ENCODE measurements around the gene PTDSS2. TPM values are rescaled to one million over a fixed set of nuclear protein-coding genes. Genes with fewer than 3 reads are reported as not detected.

PTDSS2 gene
- total and polyA plus RNA-seq, 8 donors, result 11.6 to 264 (median 25.1) TPM

DNA sequence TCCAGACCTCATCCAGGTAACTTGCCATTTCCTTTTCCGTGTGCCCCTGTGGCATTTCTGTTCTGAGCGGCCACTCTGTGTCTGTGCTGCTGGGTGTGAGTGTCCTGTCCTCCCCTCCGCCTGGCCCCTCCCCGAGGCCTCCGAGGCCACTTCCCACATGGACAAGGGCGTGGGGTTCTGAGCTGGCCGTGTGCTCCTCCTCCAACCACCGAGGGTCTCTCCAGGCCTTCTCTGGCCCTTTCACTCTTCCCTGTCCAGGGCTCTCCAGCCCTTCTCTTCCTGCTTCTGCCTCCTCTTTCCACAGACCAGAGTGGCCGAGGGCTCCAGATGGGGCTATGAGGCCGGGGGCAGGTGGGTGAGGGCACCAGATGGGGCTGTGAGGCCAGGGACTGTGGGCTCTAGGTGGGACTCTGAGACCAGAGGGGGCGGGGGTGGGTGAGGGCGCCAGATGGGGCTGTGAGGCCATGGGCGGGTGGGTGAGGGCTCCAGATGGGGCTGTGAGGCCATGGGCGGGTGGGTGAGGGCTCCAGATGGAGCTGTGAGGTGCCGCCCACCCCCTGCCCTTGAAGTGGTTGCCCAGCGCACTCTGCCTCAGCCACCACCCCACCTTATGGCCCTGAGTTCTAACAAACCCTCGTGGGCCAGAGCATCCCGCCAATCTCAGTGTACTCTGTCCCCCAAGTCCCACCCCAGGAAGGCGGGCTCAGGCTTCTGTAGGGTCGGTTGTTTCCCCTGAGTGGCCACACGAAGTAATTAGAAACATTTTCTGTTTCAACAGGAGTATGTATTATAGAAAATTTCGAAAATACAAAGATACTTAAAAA lies 24.1 kb downstream of the PTDSS2 start:
- H3K4me3 ChIP-seq, result no peak overlapping the region
- intact Hi-C loops (cut with DNase I; ENCODE audit: low total_unique reads), result no loop called here
- peaks cover 0 to 4% (median 2%) of the 10 kb centered on the region in 4 donors for H3K36me3 ChIP-seq
- 89 to 94% (median 90%) methylated on average over 17 to 22 of the region's 22 CpGs for WGBS, 5 donors
- no peak for TF ChIP-seq EP300 (IDR thresholded peaks at IDR 0.05)
- TF ChIP-seq POLR2A (IDR thresholded peaks at IDR 0.05), result no peak
- no peak for TF ChIP-seq POLR2AphosphoS5 (IDR thresholded peaks at IDR 0.05)
- TF ChIP-seq, protein P1, sequence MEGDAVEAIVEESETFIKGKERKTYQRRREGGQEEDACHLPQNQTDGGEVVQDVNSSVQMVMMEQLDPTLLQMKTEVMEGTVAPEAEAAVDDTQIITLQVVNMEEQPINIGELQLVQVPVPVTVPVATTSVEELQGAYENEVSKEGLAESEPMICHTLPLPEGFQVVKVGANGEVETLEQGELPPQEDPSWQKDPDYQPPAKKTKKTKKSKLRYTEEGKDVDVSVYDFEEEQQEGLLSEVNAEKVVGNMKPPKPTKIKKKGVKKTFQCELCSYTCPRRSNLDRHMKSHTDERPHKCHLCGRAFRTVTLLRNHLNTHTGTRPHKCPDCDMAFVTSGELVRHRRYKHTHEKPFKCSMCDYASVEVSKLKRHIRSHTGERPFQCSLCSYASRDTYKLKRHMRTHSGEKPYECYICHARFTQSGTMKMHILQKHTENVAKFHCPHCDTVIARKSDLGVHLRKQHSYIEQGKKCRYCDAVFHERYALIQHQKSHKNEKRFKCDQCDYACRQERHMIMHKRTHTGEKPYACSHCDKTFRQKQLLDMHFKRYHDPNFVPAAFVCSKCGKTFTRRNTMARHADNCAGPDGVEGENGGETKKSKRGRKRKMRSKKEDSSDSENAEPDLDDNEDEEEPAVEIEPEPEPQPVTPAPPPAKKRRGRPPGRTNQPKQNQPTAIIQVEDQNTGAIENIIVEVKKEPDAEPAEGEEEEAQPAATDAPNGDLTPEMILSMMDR (IDR thresholded peaks at IDR 0.05), result no peak
- no peaks in the 10 kb centered on the region for H3K9me3 ChIP-seq
- no peak for DNase-seq
- H3K27ac ChIP-seq, result no peak overlapping the region
- no peaks in the 10 kb centered on the region for H3K27me3 ChIP-seq
- peaks cover 13 to 18% (median 14%) of the 10 kb centered on the region in 4 donors for H3K4me1 ChIP-seq

GRCh38 chr11:474914-475506 lies 24.9 kb downstream of the PTDSS2 start:
- H3K27ac ChIP-seq, result no peak overlapping the region
- no peaks in the 10 kb centered on the region for H3K27me3 ChIP-seq
- no peak for DNase-seq
- H3K36me3 ChIP-seq, result peaks cover 0 to 12% (median 8%) of the 10 kb centered on the region in 4 donors
- peaks cover 6 to 10% (median 7%) of the 10 kb centered on the region in 4 donors for H3K4me1 ChIP-seq
- no peak overlapping the region for H3K4me3 ChIP-seq
- TF ChIP-seq EP300 (IDR thresholded peaks at IDR 0.05) (no peak), POLR2A (IDR thresholded peaks at IDR 0.05) (no peak), POLR2AphosphoS5 (IDR thresholded peaks at IDR 0.05) (no peak)
- TF ChIP-seq, protein P1 (IDR thresholded peaks at IDR 0.05), result no peak
- no peaks in the 10 kb centered on the region for H3K9me3 ChIP-seq
- WGBS, 5 donors, result 91 to 98% (median 96%) methylated on average over 48 of the region's 48 CpGs
- intact Hi-C loops (cut with DNase I; ENCODE audit: low total_unique reads), result no loop called here

GRCh38 chr11:475941-476340 lies 25.9 kb downstream of the PTDSS2 start:
- intact Hi-C loops (cut with DNase I; ENCODE audit: low total_unique reads), result no loop called here
- Histone ChIP-seq H3K9me3 (no peaks in the 10 kb centered on the region), H3K4me3 (no peak overlapping the region), H3K36me3 (peaks cover 0 to 16% (median 10%) of the 10 kb centered on the region in 4 donors), H3K4me1 (peaks cover 0 to under 1% (median 0%) of the 10 kb centered on the region in 4 donors), H3K27ac (no peak overlapping the region), H3K27me3 (no peaks in the 10 kb centered on the region)
- 93 to 97% (median 96%) methylated on average over 6 to 9 of the region's 9 CpGs for WGBS, 5 donors
- no peak for TF ChIP-seq POLR2AphosphoS5 (IDR thresholded peaks at IDR 0.05)
- no peak for TF ChIP-seq EP300 (IDR thresholded peaks at IDR 0.05)
- TF ChIP-seq POLR2A (IDR thresholded peaks at IDR 0.05), result no peak
- TF ChIP-seq, protein P1 (IDR thresholded peaks at IDR 0.05), result no peak
- DNase-seq, result no peak

- Histone ChIP-seq H3K27me3 (no peaks in the 10 kb centered on the region), H3K4me1 (no peaks in the 10 kb centered on the region), H3K9me3 (no peaks in the 10 kb centered on the region), H3K27ac (no peak overlapping the region), H3K36me3 (peaks cover 0 to 19% (median 10%) of the 10 kb centered on the region in 4 donors), H3K4me3 (no peak overlapping the region)
- TF ChIP-seq POLR2A (IDR thresholded peaks at IDR 0.05) (no peak), EP300 (IDR thresholded peaks at IDR 0.05) (no peak), POLR2AphosphoS5 (IDR thresholded peaks at IDR 0.05) (no peak)
- TF ChIP-seq, protein P1 (IDR thresholded peaks at IDR 0.05), result no peak
- WGBS, 5 donors, result 94 to 98% (median 95%) methylated on average over 5 to 15 of the region's 15 CpGs
- intact Hi-C loops (cut with DNase I; ENCODE audit: low total_unique reads), result no loop called here
- DNase-seq, result no peak
Measured at GRCh38 chr11:476416-476815, 26.3 kb downstream of the PTDSS2 start.

Data from stomach (tissue), 9 donors.